GM12864 (cell line): ENCODE results near the gene TUBB1.

Experiments
- DNase-seq: peaks from one replicate; pipeline ENCODE4 v3.0.0-alpha.2; 2011; ENCODE audit warnings: low read depth
- H3K4me3 ChIP-seq: 2 replicates; pipeline ENCODE4 v1.5.1; 2011; ENCODE audit warnings: mild to moderate bottlenecking, low read depth, low read length, control low read depth
- CTCF ChIP-seq: IDR thresholded peaks from 2 replicates; pipeline ENCODE4 v1.5.1; 2011; ENCODE audit warnings: low read depth, mild to moderate bottlenecking, moderate library complexity, low read length, control low read depth, inconsistent platforms; ENCODE audit errors: missing control alignments

TUBB1 gene

GRCh38 chr20:59071216-59071615 lies 52.0 kb downstream of the TUBB1 start:
- peak; percentile 19 for DNase-seq
- H3K4me3 ChIP-seq: no peak overlapping the region
- no peak for TF ChIP-seq CTCF

GRCh38 chr20:59073582-59073981 lies 54.4 kb downstream of the TUBB1 start:
- TF ChIP-seq CTCF: no peak
- no peak for DNase-seq
- no peak overlapping the region for H3K4me3 ChIP-seq

GRCh38 chr20:59074456-59074855 lies 55.2 kb downstream of the TUBB1 start:
- H3K4me3 ChIP-seq: no peak overlapping the region

GRCh38 chr20:59075934-59076508 lies 56.8 kb downstream of the TUBB1 start:
- DNase-seq: no peak
- no peak for TF ChIP-seq CTCF
- no peak overlapping the region for H3K4me3 ChIP-seq

More at GRCh38 chr20:59074456-59074855, 55.2 kb downstream of the TUBB1 start:
- TF ChIP-seq CTCF: no peak
- peak; percentile 15 for DNase-seq
